A549 (cell line): ENCODE measurements around the gene RBCK1. TPM values are rescaled to one million over a fixed set of nuclear protein-coding genes. Genes with fewer than 3 reads are reported as not detected.

Experiments
- ATAC-seq, 2 experiments: fragments of 200-7000 bp in 1 of 2; fragments of >200 bp in 1 of 2; cut with Nextera tagmentation in 1 of 2; cut with Tn5 transposase in 1 of 2; 3 replicates each; pipeline versions ENCODE4 v1.8.0 to v1.9.1; 2018 to 2020; ENCODE audit warnings: mild to moderate bottlenecking in 1 of 2, moderate library complexity in 1 of 2
- CTCF ChIA-PET: fragments of 300-600 bp; sonication (Branson Sonifier 250); formaldehyde crosslinking; extraction: SDS; loops from one replicate; lab custom pipeline; 2021; ENCODE audit warnings: antibody characterized with exemption, inconsistent platforms; lab: Yijun Ruan, JAX
- POLR2A ChIA-PET: fragments of 350-600 bp; formaldehyde crosslinking; extraction: SDS; loops from one replicate; lab custom pipeline; 2021; ENCODE audit warnings: antibody characterized with exemption, inconsistent platforms; lab: Yijun Ruan, JAX
- DNase-seq, 2 experiments: peaks; one replicate each; pipeline versions ENCODE4 v3.0.0 to v3.0.0-alpha.2; 2011 to 2016; ENCODE audit warnings: low read depth in 1 of 2, low spot score in 1 of 2
- FAIRE-seq: peaks from 2 replicates; lab custom pipeline; 2011; peaks lifted over from hg19 to GRCh38; lab: Jason Lieb, UNC
- H3K27ac ChIP-seq, 2 experiments: fragments of >200 bp; sonication (Bioruptor Twin); formaldehyde crosslinking; 3 replicates each; pipeline ENCODE4 v1.5.1; 2016 to 2017
- H3K4me1 ChIP-seq: fragments of >200 bp; sonication (Bioruptor Twin); formaldehyde crosslinking; 3 replicates; pipeline ENCODE4 v1.6.1; 2016
- H3K4me2 ChIP-seq: fragments of >200 bp; sonication (Bioruptor Twin); formaldehyde crosslinking; 3 replicates; pipeline ENCODE4 v1.6.1; 2016
- H3K4me3 ChIP-seq: fragments of >200 bp; sonication (Bioruptor Twin); formaldehyde crosslinking; 3 replicates; pipeline ENCODE4 v1.5.1; 2016
- H3K9me3 ChIP-seq: fragments of >200 bp; sonication (Bioruptor Twin); formaldehyde crosslinking; 3 replicates; pipeline ENCODE4 v1.6.1; 2016
- CHD2 ChIP-seq: fragments of 150-350 bp; IDR thresholded peaks from 2 replicates; pipeline ENCODE4 v1.6.1; 2014; ENCODE audit warnings: low read length; ENCODE audit not compliant: partially characterized antibody
- CTCF ChIP-seq: fragments of >200 bp; sonication (Bioruptor Twin); formaldehyde crosslinking; IDR thresholded peaks from 3 replicates; pipeline ENCODE4 v1.5.1; 2016
- FOSL2 ChIP-seq, 2 experiments: fragments of 450-650 bp in 1 of 2; fragments of >200 bp in 1 of 2; sonication (Bioruptor Twin) in 1 of 2; formaldehyde crosslinking; IDR thresholded peaks; 2 replicates each; pipeline versions ENCODE4 v1.5.0 to v1.6.1; 2016 to 2020; ENCODE audit warnings: mild to moderate bottlenecking in 1 of 2, moderate library complexity in 1 of 2
- HES2 ChIP-seq: fragments of >200 bp; sonication (Bioruptor Twin); formaldehyde crosslinking; IDR thresholded peaks from 2 replicates; pipeline ENCODE4 v1.6.1; 2016
- HEYL ChIP-seq: fragments of 250-450 bp; sonication (Bioruptor Pico); IDR thresholded peaks from 2 replicates; pipeline ENCODE4 v1.8.0; 2021; ENCODE audit warnings: mild to moderate bottlenecking, moderate library complexity
- HMGXB4 ChIP-seq: fragments of 250-450 bp; sonication (Bioruptor Pico); IDR thresholded peaks from 2 replicates; pipeline ENCODE4 v1.5.0; 2021; ENCODE audit warnings: mild to moderate bottlenecking, moderate library complexity, borderline replicate concordance
- HOXB5 ChIP-seq: fragments of 250-450 bp; sonication (Bioruptor Pico); IDR thresholded peaks from 2 replicates; pipeline ENCODE4 v1.5.0; 2020; ENCODE audit warnings: mild to moderate bottlenecking, moderate library complexity
- JUN ChIP-seq, 2 experiments: fragments of >200 bp; sonication (Bioruptor Twin); formaldehyde crosslinking; IDR thresholded peaks; 2 replicates in 1 of 2; 3 replicates in 1 of 2; pipeline ENCODE4 v1.6.1; 2016 to 2017
- JUNB ChIP-seq: fragments of >200 bp; sonication (Bioruptor Twin); formaldehyde crosslinking; IDR thresholded peaks from 2 replicates; pipeline ENCODE4 v1.6.1; 2016
- MAFK ChIP-seq: fragments of 450-650 bp; IDR thresholded peaks from 2 replicates; pipeline ENCODE4 v1.6.1; 2014; ENCODE audit not compliant: partially characterized antibody
- MAX ChIP-seq: IDR thresholded peaks from 2 replicates; pipeline ENCODE4 v1.6.1; 2012
- MAZ ChIP-seq: fragments of 150-350 bp; IDR thresholded peaks from 2 replicates; pipeline ENCODE4 v1.6.1; 2014; ENCODE audit warnings: antibody characterized with exemption, low read depth, low read length, borderline replicate concordance
- MYC ChIP-seq: IDR thresholded peaks from 2 replicates; pipeline ENCODE4 v1.6.1; 2012; ENCODE audit warnings: mild to moderate bottlenecking, inconsistent platforms, low read length, improper control_type of control experiment, borderline replicate concordance
- NR3C1 ChIP-seq: fragments of >200 bp; sonication (Bioruptor Twin); formaldehyde crosslinking; IDR thresholded peaks from 3 replicates; pipeline ENCODE4 v1.6.1; 2017
- PHF8 ChIP-seq: fragments of 200-600 bp; sonication (generic); IDR thresholded peaks from 2 replicates; pipeline ENCODE4 v1.6.1; 2016; ENCODE audit warnings: low read depth, mild to moderate bottlenecking, antibody characterized with exemption, moderate library complexity, borderline replicate concordance
- POLR2A ChIP-seq: IDR thresholded peaks from 2 replicates; pipeline ENCODE4 v1.6.1; 2012; ENCODE audit warnings: mild to moderate bottlenecking, low read length
- RARB ChIP-seq: fragments of 250-450 bp; sonication (Bioruptor Pico); IDR thresholded peaks from 2 replicates; pipeline ENCODE4 v1.8.0; 2021; ENCODE audit warnings: mild to moderate bottlenecking, moderate library complexity
- REST ChIP-seq: fragments of 200-600 bp; sonication (generic); IDR thresholded peaks from 2 replicates; pipeline ENCODE4 v1.6.1; 2016; ENCODE audit warnings: antibody characterized with exemption, mild to moderate bottlenecking, moderate library complexity
- RFX5 ChIP-seq: fragments of 450-650 bp; IDR thresholded peaks from 2 replicates; pipeline ENCODE4 v1.7.1; 2014; ENCODE audit warnings: antibody characterized with exemption, mild to moderate bottlenecking, moderate library complexity
- TFCP2L1 ChIP-seq: fragments of 250-450 bp; sonication (Bioruptor Pico); IDR thresholded peaks from 2 replicates; pipeline ENCODE4 v1.5.0; 2021; ENCODE audit warnings: mild to moderate bottlenecking
- USF2 ChIP-seq: fragments of 450-650 bp; IDR thresholded peaks from 2 replicates; pipeline ENCODE4 v1.6.1; 2014; ENCODE audit warnings: antibody characterized with exemption
- ZC3H11A ChIP-seq: fragments of 450-650 bp; IDR thresholded peaks from 2 replicates; pipeline ENCODE4 v1.6.1; 2014; ENCODE audit warnings: antibody characterized with exemption, mild to moderate bottlenecking
- ZFP36 ChIP-seq: fragments of 450-650 bp; IDR thresholded peaks from 2 replicates; pipeline ENCODE4 v1.6.1; 2014; ENCODE audit warnings: borderline replicate concordance; ENCODE audit not compliant: partially characterized antibody
- ZSCAN20 ChIP-seq: fragments of 250-450 bp; sonication (Bioruptor Pico); IDR thresholded peaks from 2 replicates; pipeline ENCODE4 v1.8.0; 2022; ENCODE audit warnings: mild to moderate bottlenecking, moderate library complexity
- WGBS: methylation state at CpG from one replicate; pipeline ENCODE4 v1.1.6; 2017; ENCODE audit errors: missing lambda C conversion rate; 5-methylcytosine and 5-hydroxymethylcytosine counted together
- polyA plus RNA-seq, 4 experiments: library from polyadenylated mRNA; depleted of rRNA in 3 of 4; stranded (reverse); fragments of >200 nt; fragmentation: RNase III in 1 of 4; extraction: RNeasy Plus Mini Kit Qiagen cat#74134 plus additional on column Dnase treatment in 1 of 4; gene quantifications; 2 replicates in 3 of 4; 3 replicates in 1 of 4; pipeline ENCODE4 v1.2.3, GENCODE V29; 2011 to 2017

The RBCK1 gene
- polyA plus RNA-seq, 2 of the 4 experiments (the other 2 are of a cell fraction): 117 to 222 TPM

GRCh38 chr20:370977-371754 is 36.9 kb upstream of the RBCK1 start:
- WGBS: 78% methylated on average over 7 of the region's 7 CpGs
- ChIA-PET CTCF (interaction anchor here (0.8 to 50.3 kb wide), 13 partner anchors 7 to 368 kb away, joined by 3 to 1229 read pairs (median 5); partner anchors contain the start of gene TRIB3), POLR2A (interaction anchor here (0.6 to 5.7 kb wide), 5 partner anchors 9 to 36 kb away, joined by 3 to 77 read pairs (median 5); partner anchors contain the start of genes RBCK1 and TRIB3)
- H3K4me2 ChIP-seq: peak overlapping the region; percentile 54
- no peak for FAIRE-seq
- H3K4me3 ChIP-seq: no peak overlapping the region; the same call in 2 of the 3 replicates
- no peak for DNase-seq
- TF ChIP-seq TFCP2L1 (CRISPR knock-in tag) (no peak), HEYL (CRISPR knock-in tag) (0 out of 2 replicates have a peak, but pooled peaks have one; percentile 5), HMGXB4 (no peak), HES2 (no peak), CTCF (no peak), MAFK (peak; percentile 42)
- peak; percentile 33 to 34; a peak in 5 of 6 replicates for ATAC-seq
- H3K9me3 ChIP-seq: no peaks in the 10 kb centered on the region
- peak overlapping the region; percentile 94 to 98 for H3K27ac ChIP-seq
- peaks cover 84% of the 10 kb centered on the region for H3K4me1 ChIP-seq

GRCh38 chr20:371755-372542 is 36.1 kb upstream of the RBCK1 start:
- peak; percentile 76 for FAIRE-seq
- 53% methylated on average over 10 of the region's 10 CpGs for WGBS
- TF ChIP-seq REST (no peak), NR3C1 (no peak), MYC (no peak), ZSCAN20 (CRISPR knock-in tag) (peak; percentile 80; the same call in 1 of the 2 replicates), ZFP36 (no peak), JUNB (peak; percentile 74), RFX5 (no peak), MAZ (no peak), MAX (peak; percentile 70), PHF8 (no peak), POLR2A (no peak), MAFK (peak; percentile 78), JUN (IDR thresholded peaks at IDR 0.05) (peak; percentile 98 to 99), HOXB5 (peak; percentile 72; the same call in 1 of the 2 replicates), RARB (CRISPR knock-in tag) (no peak), CHD2 (no peak), ZC3H11A (no peak), HEYL (CRISPR knock-in tag) (peak; percentile 77; the same call in 1 of the 2 replicates), FOSL2 (IDR thresholded peaks at IDR 0.05) (peak; percentile 47; the same call in 1 of the 2 replicates), FOSL2 (CRISPR knock-in tag; IDR thresholded peaks at IDR 0.05) (peak; percentile 74), USF2 (peak; percentile 73)

More at GRCh38 chr20:371755-372542, 36.1 kb upstream of the RBCK1 start:
- Histone ChIP-seq H3K4me2 (peak overlapping the region; percentile 54), H3K4me3 (no peak overlapping the region; the same call in 2 of the 3 replicates), H3K9me3 (no peaks in the 10 kb centered on the region), H3K4me1 (peaks cover 81% of the 10 kb centered on the region), H3K27ac (peak overlapping the region; percentile 94 to 98)
- POLR2A ChIA-PET: interaction anchor here (0.7 to 5.7 kb wide), 6 partner anchors 9 to 36 kb away, joined by 3 to 77 read pairs (median 4); partner anchors contain the start of genes RBCK1 and TRIB3
- CTCF ChIA-PET: interaction anchor here (0.8 to 50.3 kb wide), 12 partner anchors 9 to 367 kb away, joined by 3 to 1229 read pairs (median 5); partner anchors contain the start of gene TRIB3
- DNase-seq: peak; percentile 84 to 96
- peak; percentile 73 to 74 for ATAC-seq
